NCI-H748 treated with DMSO at 0.1 percent for 48 hours (cell line): ENCODE results near the gene CHD5.

ENCODE experiments used
- DNase-seq: peaks from one replicate; lab custom pipeline; 2025; lab: John Stamatoyannopoulos, UW

CHD5 gene

DNA sequence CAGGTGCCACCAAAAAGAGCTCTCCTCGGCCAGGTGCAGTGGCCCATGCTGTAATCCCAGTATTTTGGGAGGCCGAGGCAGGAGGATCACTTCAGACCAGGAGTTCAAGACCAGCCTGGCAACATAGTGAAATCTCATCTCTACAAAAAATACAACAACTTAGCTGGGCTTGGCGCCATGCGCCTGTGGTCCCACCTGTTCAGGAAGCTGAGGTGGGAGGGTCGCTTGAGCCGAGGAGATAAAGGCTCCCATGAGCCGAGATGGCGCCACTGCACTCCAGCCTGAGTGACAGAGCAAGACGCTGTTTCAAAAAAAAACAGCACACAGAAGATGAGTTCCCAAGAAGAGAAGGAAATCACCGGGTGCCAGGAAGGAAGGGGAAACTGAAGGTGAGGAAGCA, 67.0 kb downstream of the CHD5 start:
- no peak for DNase-seq

DNA sequence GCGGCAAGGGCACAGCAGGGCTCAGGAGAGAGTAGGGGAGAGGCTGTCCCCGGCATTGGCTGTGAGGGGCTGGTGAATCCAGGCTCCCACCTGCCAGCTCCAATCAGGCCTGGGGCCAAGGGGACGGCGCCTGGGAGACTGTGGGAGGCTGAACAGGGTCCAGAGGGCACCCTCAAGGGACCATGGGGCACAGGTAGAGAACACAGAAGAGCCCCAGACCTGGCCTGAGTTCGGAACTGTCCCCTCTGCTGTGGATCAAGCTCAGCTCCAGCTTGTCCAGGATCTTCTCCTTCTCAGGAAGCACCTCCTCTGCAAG, 67.5 kb downstream of the CHD5 start:
- DNase-seq, result no peak

GRCh38 chr1:6111991-6112689, 68.0 kb downstream of the CHD5 start:
- no peak for DNase-seq

GRCh38 chr1:6111571-6111970, 68.5 kb downstream of the CHD5 start:
- DNase-seq, result no peak

GRCh38 chr1:6110326-6110725, 69.8 kb downstream of the CHD5 start:
- DNase-seq, result no peak

DNA sequence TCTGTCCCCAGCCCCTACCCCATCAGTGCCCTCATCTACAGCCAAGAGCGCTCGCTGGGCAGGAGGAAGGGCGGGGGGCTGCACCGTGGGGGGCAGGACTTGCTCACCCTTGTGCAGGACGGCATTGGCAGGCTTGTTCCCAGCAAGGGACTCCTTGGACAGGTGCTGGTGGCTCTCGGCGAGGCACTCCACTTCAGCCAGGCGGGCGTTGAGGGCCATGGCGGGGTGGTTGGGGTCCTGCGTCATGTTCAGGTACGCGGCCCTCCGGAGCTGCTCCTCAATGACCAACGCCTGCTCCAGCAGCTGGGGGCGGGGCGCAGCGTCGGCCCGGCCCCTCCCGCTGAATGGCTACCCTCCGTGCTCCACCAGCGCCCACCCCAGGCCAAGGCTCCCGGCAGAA, 70.4 kb downstream of the CHD5 start:
- DNase-seq, result no peak

- DNase-seq, result peak; percentile 0
Measured at GRCh38 chr1:6108937-6109614, 71.0 kb downstream of the CHD5 start.

DNA sequence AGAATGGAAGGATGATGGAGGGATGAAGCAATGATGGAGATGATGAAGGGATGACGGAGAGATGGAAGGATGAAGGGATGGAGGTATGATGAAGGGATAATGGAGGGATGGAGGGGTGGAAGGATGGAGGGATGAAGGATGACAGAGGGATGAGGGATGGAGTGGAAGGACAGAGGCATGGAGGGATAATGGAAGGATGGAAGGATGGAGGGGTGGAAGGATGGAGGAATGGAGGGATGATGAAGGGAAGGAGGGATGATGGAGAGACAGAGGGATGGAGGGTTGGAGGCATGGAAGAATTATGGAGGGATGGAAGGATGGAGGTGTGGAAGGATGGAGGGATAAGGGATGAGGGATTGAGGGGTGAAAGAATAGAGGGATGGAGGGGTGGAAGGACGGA, 71.6 kb downstream of the CHD5 start:
- no peak for DNase-seq

DNA sequence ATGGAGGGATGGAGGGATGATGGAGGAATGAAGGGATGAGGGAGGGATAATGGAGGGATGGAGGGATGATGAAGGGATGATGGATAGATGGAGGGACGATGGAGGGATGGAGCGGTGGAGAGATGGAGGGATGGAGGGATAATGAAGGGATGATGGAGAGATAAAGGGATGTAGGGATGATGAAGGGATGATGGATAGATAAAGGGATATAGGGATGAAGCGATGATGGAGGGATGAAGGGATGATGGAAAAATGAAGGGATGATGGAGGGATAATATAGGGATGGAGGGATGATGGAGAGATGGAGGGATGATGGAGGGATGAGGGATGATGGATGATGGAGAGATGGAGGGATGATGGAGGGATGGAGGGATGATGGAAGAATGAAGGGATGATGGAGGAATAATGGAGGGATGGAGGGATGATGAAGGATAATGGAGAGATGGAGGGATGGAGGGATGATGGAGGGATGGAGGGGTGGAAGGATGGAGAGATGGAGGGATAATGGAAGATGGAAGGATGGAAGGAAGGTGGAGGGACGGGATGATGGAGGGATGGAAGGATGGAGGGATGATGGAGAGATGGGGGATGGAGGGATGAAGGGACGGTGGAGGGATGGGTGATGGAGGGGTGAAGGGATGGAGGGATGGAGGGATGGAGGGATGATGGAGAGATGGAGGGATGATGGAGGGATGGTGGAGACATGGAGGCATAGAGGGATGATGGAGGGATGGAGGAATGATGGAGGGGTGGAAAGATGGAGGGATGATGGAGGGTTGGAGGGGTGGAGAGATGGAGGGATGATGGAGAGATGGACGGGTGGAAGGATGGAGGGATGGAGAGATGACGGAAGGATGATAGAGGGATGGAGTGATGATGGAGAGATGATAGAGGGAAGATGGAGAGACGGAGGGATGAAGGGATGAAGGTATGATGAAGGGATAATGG, 72.4 kb downstream of the CHD5 start:
- no peak for DNase-seq

DNA sequence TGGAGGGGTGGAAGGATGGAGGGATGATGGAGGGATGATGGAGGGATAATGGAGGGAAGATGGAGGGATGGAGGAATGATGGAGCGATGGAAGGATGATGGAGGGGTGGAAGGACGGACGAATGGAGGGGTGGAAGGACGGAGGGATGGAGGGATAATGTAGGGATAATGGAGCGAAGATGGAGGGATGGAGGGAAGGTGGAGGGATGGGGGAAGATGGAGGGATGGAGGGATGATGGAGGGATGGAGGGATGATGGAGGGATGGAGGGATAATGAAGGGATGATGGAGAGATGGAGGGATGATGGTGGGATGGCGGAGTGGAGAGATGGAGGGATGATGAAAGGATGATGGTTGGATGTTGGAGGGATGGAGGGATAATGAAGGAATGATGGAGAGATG, 73.1 kb downstream of the CHD5 start:
- DNase-seq, result no peak

DNA sequence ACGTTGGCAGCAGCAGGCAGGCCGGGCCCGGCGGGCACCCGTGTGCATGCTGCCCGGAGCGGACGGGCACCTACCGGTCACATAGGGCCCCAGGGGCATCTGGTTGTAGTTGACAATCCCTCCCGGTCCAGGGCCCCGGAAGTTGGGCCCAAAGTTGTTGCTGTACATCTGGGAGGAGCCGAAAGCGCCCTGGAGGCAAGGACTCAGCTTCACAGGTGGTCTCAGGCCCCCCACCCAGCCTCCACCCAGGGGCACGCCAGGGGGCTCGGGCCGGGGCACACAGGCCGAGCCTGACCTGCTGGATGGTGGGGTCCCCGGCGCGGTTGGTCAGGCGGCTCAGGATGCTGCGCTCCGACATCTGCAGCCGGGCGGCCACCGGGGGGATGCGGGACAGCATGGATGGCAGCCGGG, 73.8 kb downstream of the CHD5 start:
- no peak for DNase-seq

DNA sequence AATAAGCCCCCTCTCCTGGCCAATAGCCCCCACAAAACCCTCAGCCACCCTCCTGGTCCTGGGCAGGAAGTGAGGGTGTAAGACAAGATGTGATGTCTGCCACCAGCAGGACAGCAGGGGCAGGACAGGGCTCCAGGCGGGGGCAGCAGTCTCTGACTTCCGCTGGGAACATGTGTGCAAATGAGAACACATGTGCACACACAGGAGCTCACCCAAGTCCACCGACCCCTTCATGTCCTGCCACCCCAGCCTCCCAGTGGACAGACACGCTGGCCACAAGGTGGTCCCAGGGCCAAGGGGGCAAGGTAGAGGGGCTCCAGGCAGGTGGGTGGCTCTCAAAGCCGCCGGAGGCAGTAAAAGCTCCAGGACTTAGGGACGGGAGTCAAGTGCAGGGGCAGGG, 74.4 kb downstream of the CHD5 start:
- DNase-seq, result no peak

- no peak for DNase-seq
Measured at GRCh38 chr1:6105218-6105679, 74.9 kb downstream of the CHD5 start.

DNA sequence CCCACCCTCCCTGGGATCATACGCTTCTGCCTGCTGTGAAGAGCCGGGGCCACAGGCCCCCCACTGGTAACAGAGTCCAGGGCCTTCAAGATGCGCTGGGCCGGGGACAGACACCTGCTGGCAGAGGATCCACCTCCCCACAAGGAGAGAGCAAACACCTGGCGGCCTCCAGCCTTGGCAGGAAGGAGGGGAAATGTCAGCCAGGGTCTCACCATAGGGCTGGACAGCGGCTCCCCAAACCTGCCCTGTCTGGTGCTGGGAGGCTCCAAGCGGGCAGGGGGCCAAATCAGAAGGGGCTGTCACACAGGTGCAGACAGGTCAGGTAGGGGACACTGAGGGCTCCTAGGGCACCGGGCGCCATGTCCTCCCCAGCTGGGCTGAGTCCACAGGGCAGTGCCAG, 75.5 kb downstream of the CHD5 start:
- DNase-seq, result no peak

DNA sequence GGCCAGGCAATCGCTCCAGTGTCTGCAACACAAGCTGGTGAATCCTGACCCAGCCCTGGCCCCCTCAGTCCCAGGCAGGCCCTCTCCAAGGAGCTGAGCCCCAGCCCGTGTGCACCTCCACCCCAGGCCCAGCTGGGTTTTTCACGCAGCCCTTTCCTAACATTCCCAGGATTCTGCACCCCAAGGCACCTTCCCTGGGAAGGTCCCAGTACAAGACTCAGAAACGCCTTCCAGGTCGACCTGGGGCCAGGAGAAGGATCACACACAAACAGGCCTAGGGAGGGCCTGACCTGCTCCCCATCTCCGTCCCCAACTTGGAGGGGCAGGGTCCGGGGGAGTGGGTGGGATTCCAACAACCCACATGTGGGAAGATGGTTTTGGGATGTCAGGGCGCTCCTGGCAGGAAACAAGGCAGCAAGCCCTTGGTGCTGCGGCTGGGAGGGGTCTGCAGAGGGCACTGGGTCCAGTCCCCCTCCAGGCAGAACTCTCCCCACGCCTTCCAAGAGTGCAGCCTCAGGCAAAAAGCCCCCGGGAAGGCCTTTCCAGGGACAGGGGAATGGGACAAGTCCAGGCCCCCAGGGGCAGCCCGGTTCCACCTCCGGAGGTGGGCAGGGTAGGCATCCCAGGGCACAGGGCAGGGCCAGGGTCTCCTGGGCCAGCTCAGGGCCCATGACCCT, 76.1 kb downstream of the CHD5 start:
- DNase-seq, result no peak

- DNase-seq, result no peak
Measured at GRCh38 chr1:6103111-6103853, 76.8 kb downstream of the CHD5 start.

DNA sequence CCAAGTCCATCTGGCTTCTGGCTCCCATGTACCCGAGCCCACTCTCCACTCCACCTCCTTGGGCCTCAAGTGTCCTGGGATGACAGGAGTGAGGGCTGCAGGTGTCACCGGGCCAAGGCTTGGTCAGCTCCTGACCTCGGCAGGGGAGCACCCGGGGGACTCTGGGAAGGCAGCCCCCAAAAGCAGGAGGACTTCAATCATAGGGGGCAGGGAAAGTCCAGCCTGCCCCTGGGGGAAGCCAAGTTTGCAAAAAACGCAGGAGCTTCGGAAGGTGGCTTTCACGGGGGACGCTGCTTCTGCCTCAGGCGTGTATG, 77.6 kb downstream of the CHD5 start:
- DNase-seq, result no peak

DNA sequence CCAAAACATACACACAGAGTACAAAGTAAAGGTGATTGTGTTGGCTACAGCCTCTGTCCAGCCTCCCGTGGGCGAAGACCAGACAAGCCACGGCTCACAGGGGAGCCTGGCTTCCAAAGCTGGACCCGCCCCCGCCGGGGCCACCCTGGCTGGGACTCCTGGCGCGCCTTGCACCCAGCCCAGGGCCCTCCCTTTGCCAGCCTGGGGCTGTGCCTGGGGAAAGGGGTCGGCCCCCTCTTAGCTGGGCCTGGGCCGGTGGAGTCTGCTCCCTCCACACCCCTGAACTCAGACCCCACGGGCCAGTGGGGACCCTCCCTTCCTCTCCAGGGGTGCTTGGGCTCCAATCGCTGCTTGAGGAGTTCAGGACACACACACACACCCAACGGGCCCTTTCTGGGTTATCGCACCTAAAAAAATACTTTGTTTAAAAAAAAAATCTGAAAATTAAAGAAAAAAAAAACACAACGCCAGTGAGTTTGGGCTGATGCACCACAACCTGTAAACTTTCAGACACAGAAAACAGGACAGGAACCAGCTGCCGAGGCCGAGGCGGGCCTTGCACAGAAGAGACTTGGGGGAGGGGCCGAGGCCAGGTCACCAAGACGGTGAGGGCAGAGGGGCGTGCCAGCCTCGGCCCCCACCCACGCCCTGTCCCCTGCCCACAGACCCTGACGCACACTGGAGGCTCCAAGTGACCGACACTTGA, 78.1 kb downstream of the CHD5 start:
- no peak for DNase-seq

GRCh38 chr1:6100861-6101783, 79.0 kb downstream of the CHD5 start:
- DNase-seq, result no peak
